Adrenal gland (tissue), 5 donors: ENCODE measurements around the gene TMEM213.

Experiments
- POLR2A ChIP-seq, 2 donors: fragments of 450-650 bp; IDR thresholded peaks; one replicate each; pipeline ENCODE4 v1.6.1; 2017; ENCODE audit warnings: antibody characterized with exemption in 2 of 2, mild to moderate bottlenecking in 2 of 2, moderate library complexity in 1 of 2
- TF ChIP-seq, protein P1 (sequence below), 6 experiments: fragments of 450-650 bp in 4 of 6; fragments of 200-600 bp in 2 of 6; sonication (generic) in 1 of 6; IDR thresholded peaks; 1 replicate in 5 of 6; 2 replicates in 1 of 6; pipeline versions ENCODE4 v1.5.1 to v1.8.0; 2016 to 2021; ENCODE audit warnings: antibody characterized with exemption in 6 of 6, mild to moderate bottlenecking in 2 of 6, moderate library complexity in 1 of 6
- donor health status: DM: no; HTN: no; CAD: no.

DNA sequence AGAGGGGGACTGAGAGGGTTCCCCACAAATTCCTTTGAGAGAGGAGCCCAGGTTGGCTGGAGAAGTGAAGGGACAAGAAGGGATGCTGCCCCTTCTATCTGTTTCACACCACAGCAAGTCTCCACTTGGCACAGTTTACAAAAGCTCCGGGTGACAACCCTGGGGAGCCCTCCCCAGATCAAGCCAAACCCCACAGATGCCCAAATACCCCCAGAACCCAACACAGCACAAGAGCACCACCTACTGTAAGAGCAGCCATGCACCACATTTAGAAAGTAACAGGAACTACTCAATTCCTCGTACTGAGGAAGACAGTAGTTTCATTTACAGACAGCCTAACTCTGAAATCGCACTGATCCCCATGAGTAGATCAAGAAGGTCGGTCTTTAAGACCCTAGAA is 68.0 kb downstream of the TMEM213 start:
- TF ChIP-seq, protein P1, sequence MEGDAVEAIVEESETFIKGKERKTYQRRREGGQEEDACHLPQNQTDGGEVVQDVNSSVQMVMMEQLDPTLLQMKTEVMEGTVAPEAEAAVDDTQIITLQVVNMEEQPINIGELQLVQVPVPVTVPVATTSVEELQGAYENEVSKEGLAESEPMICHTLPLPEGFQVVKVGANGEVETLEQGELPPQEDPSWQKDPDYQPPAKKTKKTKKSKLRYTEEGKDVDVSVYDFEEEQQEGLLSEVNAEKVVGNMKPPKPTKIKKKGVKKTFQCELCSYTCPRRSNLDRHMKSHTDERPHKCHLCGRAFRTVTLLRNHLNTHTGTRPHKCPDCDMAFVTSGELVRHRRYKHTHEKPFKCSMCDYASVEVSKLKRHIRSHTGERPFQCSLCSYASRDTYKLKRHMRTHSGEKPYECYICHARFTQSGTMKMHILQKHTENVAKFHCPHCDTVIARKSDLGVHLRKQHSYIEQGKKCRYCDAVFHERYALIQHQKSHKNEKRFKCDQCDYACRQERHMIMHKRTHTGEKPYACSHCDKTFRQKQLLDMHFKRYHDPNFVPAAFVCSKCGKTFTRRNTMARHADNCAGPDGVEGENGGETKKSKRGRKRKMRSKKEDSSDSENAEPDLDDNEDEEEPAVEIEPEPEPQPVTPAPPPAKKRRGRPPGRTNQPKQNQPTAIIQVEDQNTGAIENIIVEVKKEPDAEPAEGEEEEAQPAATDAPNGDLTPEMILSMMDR (IDR thresholded peaks at IDR 0.05) = no peak
- no peak for TF ChIP-seq POLR2A (IDR thresholded peaks at IDR 0.05)
